Lower leg skin (tissue), 4 donors: ENCODE data around the gene SPDYC. TPM values are rescaled to one million over a fixed set of nuclear protein-coding genes. Genes with fewer than 3 reads are reported as not detected.

ENCODE experiments used
- DNase-seq, 2 donors: peaks; one replicate each; pipeline ENCODE4 v3.0.0-alpha.2; 2019; ENCODE audit warnings: low spot score in 2 of 2
- H3K4me3 ChIP-seq: fragments of 200-600 bp; sonication (generic); 2 replicates; pipeline ENCODE4 v1.5.1; 2017; ENCODE audit warnings: mild to moderate bottlenecking, low read depth; ENCODE audit not compliant: poor library complexity, severe bottlenecking
- POLR2A ChIP-seq, 2 donors: fragments of 450-650 bp; IDR thresholded peaks; one replicate each; pipeline ENCODE4 v1.6.1; 2016 to 2017; ENCODE audit warnings: antibody characterized with exemption in 2 of 2, mild to moderate bottlenecking in 1 of 2, moderate library complexity in 1 of 2
- WGBS, 2 donors: methylation state at CpG; one replicate each; pipeline ENCODE4 v1.1.5; 2018; 5-methylcytosine and 5-hydroxymethylcytosine counted together
- intact Hi-C: fragments of 100-400 bp; cut with DNase I; formaldehyde crosslinking; loops from one replicate; pipeline ENCODE4 v1.15.0; 2023; ENCODE audit warnings: low total_unique reads
- microRNA-seq, 2 donors: library from miRNA; unstranded; fragments of <30 nt; microRNA quantifications; one replicate each; pipeline ENCODE4, GENCODE V29; 2016; ENCODE audit warnings: borderline replicate concordance in 2 of 2, borderline number of aligned reads in 1 of 2
- total RNA-seq, 4 donors: library from RNA; depleted of rRNA; stranded (reverse); fragments of >200 nt; gene quantifications; one replicate each; pipeline ENCODE4 v1.1.0, GENCODE V29; 2016
- TF ChIP-seq, protein P1 (sequence below), 3 donors: fragments of 450-650 bp; IDR thresholded peaks; one replicate each; pipeline ENCODE4 v1.5.1; 2016; ENCODE audit warnings: antibody characterized with exemption in 3 of 3, mild to moderate bottlenecking in 3 of 3, moderate library complexity in 2 of 3

Gene SPDYC
- total RNA-seq, 4 donors from 2014 or later: not detected

DNA sequence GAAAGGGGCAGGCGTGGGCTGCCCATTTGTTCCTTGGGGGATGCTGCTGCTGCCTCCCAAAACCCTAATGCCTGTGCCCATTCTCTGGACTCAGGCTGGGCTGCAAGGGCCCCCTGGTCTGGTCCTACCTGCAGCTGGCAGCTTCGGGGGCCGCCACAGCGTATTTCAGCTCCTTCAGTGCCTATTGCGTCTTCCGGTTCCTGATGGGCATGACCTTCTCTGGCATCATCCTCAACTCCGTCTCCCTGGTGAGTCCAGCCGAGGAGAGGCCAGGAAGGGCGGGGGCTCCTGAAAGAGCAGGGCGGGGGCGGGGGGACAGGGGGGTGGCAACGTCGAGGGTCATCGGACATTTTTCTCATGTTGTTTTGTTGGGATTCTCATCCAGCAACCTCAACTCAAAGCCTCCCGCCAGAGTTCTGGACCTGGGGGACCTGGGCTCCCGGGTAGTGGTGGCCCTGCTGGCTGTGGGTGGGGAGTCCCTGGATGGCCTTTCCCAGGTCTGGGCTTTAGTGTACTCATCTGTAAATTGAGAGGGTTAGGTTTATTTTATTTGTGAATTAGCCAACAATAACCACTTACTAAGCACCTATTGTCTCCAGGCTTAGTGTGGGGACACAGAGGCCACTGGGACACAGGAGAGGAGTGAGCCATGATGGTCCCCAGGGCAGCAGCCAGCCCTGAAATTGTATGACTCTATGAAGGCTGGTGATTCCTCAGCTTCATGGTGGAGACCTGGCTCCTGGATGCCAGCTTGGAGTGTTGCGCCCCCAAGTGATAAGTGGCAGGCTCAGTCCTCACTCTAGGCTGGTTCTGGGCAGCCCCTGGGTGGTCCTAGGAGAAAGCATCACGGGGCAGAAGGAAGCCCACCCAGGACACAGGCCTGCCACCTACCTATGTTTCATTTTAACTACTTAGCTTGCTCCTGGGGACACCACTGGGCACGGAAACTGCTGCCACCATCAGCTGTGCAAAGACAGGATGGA, 47.7 kb downstream of the SPDYC start:
- no peak overlapping the region for H3K4me3 ChIP-seq
- peak in 1 of 2 donors; percentile 76 for DNase-seq
- TF ChIP-seq, protein P1, sequence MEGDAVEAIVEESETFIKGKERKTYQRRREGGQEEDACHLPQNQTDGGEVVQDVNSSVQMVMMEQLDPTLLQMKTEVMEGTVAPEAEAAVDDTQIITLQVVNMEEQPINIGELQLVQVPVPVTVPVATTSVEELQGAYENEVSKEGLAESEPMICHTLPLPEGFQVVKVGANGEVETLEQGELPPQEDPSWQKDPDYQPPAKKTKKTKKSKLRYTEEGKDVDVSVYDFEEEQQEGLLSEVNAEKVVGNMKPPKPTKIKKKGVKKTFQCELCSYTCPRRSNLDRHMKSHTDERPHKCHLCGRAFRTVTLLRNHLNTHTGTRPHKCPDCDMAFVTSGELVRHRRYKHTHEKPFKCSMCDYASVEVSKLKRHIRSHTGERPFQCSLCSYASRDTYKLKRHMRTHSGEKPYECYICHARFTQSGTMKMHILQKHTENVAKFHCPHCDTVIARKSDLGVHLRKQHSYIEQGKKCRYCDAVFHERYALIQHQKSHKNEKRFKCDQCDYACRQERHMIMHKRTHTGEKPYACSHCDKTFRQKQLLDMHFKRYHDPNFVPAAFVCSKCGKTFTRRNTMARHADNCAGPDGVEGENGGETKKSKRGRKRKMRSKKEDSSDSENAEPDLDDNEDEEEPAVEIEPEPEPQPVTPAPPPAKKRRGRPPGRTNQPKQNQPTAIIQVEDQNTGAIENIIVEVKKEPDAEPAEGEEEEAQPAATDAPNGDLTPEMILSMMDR (IDR thresholded peaks at IDR 0.05): no peak
- no peak for TF ChIP-seq POLR2A (IDR thresholded peaks at IDR 0.05)
- WGBS, 2 donors: 89% methylated on average over 19 of the region's 19 CpGs
- intact Hi-C loops: no loop called here

DNA sequence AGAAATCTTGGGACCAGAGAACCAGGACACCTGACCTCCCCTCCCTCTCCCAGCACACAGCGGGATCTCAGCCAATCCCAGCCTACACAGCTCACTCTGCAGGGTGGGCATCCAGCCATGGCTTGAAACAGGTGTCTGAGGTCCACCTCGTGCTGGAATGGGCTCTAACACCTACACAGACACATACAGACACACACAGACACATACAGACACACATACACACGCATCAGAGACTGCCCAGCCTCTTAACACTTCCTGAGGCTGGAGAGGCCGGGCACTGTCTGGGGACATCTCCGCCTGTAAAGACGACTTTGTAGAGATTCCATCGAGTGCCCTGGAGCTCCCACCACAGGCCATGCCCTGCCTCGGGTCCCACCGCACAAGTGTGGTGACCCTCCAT, 48.4 kb downstream of the SPDYC start:
- no peak overlapping the region for H3K4me3 ChIP-seq
- DNase-seq: peak in 1 of 2 donors; percentile 67
- intact Hi-C loops: no loop called here
- 87 to 90% methylated on average over 7 to 9 of the region's 9 CpGs for WGBS, 2 donors
- TF ChIP-seq, protein P1 (IDR thresholded peaks at IDR 0.05): no peak
- no peak for TF ChIP-seq POLR2A (IDR thresholded peaks at IDR 0.05)

DNA sequence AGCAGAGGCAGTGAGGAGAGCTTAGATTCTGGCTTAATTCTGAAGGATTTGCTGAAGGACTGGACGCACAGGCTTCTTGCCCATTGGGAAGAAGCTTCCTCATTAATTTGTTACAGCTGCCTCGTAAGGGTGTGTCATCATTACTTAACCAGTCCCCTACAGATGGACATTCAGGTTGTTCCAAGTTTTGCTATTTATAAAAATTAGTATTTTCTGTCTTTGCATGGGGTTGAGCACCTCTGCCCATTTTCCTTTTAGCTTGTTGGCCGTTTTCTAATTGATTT, 49.8 kb downstream of the SPDYC start:
- TF ChIP-seq POLR2A (IDR thresholded peaks at IDR 0.05): no peak
- TF ChIP-seq, protein P1 (IDR thresholded peaks at IDR 0.05): no peak
- no peak overlapping the region for H3K4me3 ChIP-seq
- 47 to 57% methylated on average over 3 of the region's 3 CpGs for WGBS, 2 donors
- intact Hi-C loops: no loop called here
- no peak for DNase-seq

DNA sequence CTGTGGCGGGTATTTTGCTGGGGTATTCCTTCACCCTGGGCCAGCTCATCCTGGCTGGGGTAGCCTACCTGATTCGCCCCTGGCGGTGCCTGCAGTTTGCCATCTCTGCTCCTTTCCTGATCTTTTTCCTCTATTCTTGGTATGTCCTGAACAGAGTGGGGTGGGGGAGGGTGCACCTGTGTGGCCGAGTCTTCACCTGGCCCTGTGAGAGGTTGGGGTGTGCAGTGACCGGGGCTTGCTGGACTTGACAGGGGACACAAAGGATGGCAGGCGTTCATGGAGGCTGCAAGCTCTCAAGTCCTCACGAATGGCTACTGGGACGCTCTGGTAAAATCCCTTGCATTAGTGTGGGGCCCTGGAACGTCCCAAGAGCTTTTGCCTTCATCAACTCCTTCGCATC, 51.0 kb downstream of the SPDYC start:
- TF ChIP-seq, protein P1 (IDR thresholded peaks at IDR 0.05): no peak
- no peak for TF ChIP-seq POLR2A (IDR thresholded peaks at IDR 0.05)
- no peak overlapping the region for H3K4me3 ChIP-seq
- WGBS, 2 donors: 90 to 94% methylated on average over 10 of the region's 10 CpGs
- peak in 1 of 2 donors; percentile 66 for DNase-seq
- intact Hi-C loops: no loop called here

Small RNA genes within 50 kb of the gene (microRNA-seq; reads per million reads assigned to microRNA genes)
- 0.68 to 1.1 reads per million in 2 donors for gene MIR6751

Other genes starting within 250 kb of the SPDYC start
- 10 to 100 TPM; 21.8 to 43.6 (median 34.0) TPM for gene PPP2R5B, start 245.5 kb upstream of the SPDYC start, total RNA-seq
- gene GPHA2, start 234.3 kb upstream of the SPDYC start, total RNA-seq: not detected
- not detected for gene MAJIN, start 198.1 kb upstream of the SPDYC start, total RNA-seq
- gene BATF2, start 173.3 kb upstream of the SPDYC start, total RNA-seq: under 1 TPM in 2 of 4 donors, not detected in 2; 0.15 to 0.62 TPM
- gene ARL2, start 156.1 kb upstream of the SPDYC start, total RNA-seq: 100 to 1,000 TPM; 101 to 260 (median 110) TPM
- 10 to 100 TPM; 16.9 to 48.0 (median 22.7) TPM for gene SNX15, start 142.8 kb upstream of the SPDYC start, total RNA-seq
- 10 to 100 TPM; 11.6 to 15.1 (median 12.9) TPM for gene SAC3D1, start 129.0 kb upstream of the SPDYC start, total RNA-seq
- 10 to 100 TPM in 2 of 4 donors, 1 to 10 TPM in 2; 1.5 to 11.9 (median 9.7) TPM for gene NAALADL1, start 111.7 kb upstream of the SPDYC start, total RNA-seq
- 1 to 10 TPM; 1.0 to 2.4 (median 1.7) TPM for gene CDCA5, start 86.2 kb upstream of the SPDYC start, total RNA-seq
- 10 to 100 TPM; 45.8 to 72.3 (median 54.8) TPM for gene ZFPL1, start 86.0 kb upstream of the SPDYC start, total RNA-seq
- 100 to 1,000 TPM; 373 to 932 (median 648) TPM for gene VPS51, start 74.0 kb upstream of the SPDYC start, total RNA-seq
- gene TM7SF2, start 58.4 kb upstream of the SPDYC start, total RNA-seq: 100 to 1,000 TPM; 118 to 374 (median 160) TPM
- 10 to 100 TPM; 10.7 to 24.9 (median 17.7) TPM for gene ZNHIT2, start 52.5 kb upstream of the SPDYC start, total RNA-seq
- 1,000 to 10,000 TPM in 2 of 4 donors, 100 to 1,000 TPM in 2; 574 to 1,562 (median 887) TPM for gene FAU, start 48.1 kb upstream of the SPDYC start, total RNA-seq
- 100 to 1,000 TPM in 1 of 4 donors, 10 to 100 TPM in 3; 61.0 to 107 (median 82.4) TPM for gene MRPL49, start 47.9 kb upstream of the SPDYC start, total RNA-seq
- 10 to 100 TPM; 21.9 to 60.3 (median 47.8) TPM for gene SYVN1, start 35.7 kb upstream of the SPDYC start, total RNA-seq
- gene CAPN1, start 11.7 kb downstream of the SPDYC start, total RNA-seq: 100 to 1,000 TPM; 284 to 464 (median 363) TPM
- gene POLA2, start 91.7 kb downstream of the SPDYC start, total RNA-seq: 10 to 100 TPM in 1 of 4 donors, 1 to 10 TPM in 3; 6.7 to 11.2 (median 7.6) TPM
- gene CDC42EP2, start 144.6 kb downstream of the SPDYC start, total RNA-seq: 1 to 10 TPM in 3 of 4 donors, not detected in 1; 2.5 to 4.2 (median 3.4) TPM
- gene DPF2, start 163.6 kb downstream of the SPDYC start, total RNA-seq: 10 to 100 TPM; 20.6 to 36.4 (median 26.1) TPM
- under 1 TPM in 3 of 4 donors, not detected in 1; 0.19 to 0.26 (median 0.20) TPM for gene TIGD3, start 184.5 kb downstream of the SPDYC start, total RNA-seq
- gene SLC25A45, start 212.4 kb downstream of the SPDYC start, total RNA-seq: 1 to 10 TPM; 1.8 to 8.0 (median 5.3) TPM
- gene FRMD8, start 216.4 kb downstream of the SPDYC start, total RNA-seq: 100 to 1,000 TPM in 2 of 4 donors, 10 to 100 TPM in 2; 81.8 to 135 (median 112) TPM